ENCODE measurements around the gene FOXG1.

DNA sequence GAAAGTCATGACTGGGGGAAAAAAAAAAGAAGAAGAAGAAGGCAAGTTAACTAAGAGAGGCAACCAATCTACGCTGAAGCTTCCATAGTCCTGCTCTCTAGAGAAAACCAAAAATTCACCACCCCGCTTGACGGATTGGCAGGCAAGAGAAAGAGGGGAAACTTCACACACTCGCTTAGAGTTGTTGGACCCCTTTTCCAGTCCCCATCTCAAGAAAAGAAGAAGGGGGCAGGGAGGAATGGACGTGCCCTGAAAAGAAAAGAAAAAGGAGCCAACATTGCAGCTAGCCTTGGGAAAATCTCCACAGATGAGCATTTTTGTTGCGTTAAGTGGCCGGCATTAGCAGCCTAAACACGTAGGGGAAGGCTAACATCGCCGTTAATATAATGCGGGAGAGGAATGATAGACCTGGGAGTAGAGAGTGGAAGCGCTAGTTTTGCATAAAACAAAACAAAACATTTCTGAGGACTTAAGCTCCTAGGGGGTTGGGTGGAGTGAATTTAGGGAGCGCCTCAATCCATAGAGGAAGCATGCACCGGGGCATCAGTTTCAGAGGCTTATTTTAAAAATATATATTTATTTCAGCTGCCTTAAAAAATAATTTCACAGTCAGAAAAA lies 11.3 kb upstream of the FOXG1 start:
- TF ChIP-seq, protein P1, sequence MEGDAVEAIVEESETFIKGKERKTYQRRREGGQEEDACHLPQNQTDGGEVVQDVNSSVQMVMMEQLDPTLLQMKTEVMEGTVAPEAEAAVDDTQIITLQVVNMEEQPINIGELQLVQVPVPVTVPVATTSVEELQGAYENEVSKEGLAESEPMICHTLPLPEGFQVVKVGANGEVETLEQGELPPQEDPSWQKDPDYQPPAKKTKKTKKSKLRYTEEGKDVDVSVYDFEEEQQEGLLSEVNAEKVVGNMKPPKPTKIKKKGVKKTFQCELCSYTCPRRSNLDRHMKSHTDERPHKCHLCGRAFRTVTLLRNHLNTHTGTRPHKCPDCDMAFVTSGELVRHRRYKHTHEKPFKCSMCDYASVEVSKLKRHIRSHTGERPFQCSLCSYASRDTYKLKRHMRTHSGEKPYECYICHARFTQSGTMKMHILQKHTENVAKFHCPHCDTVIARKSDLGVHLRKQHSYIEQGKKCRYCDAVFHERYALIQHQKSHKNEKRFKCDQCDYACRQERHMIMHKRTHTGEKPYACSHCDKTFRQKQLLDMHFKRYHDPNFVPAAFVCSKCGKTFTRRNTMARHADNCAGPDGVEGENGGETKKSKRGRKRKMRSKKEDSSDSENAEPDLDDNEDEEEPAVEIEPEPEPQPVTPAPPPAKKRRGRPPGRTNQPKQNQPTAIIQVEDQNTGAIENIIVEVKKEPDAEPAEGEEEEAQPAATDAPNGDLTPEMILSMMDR (IDR thresholded peaks at IDR 0.05): no peak
- TF ChIP-seq POLR2A (IDR thresholded peaks at IDR 0.05): no peak
- TF ChIP-seq POLR2AphosphoS5 (IDR thresholded peaks at IDR 0.05): no peak
